Tibial artery (tissue), 4 donors: ENCODE results near the gene BTBD9.

Experiments
- DNase-seq, 2 donors: peaks; one replicate each; pipeline ENCODE4 v3.0.0-alpha.2; 2019
- H3K27ac ChIP-seq, 2 donors: fragments of 200-600 bp; sonication (generic) in 1 of 2; 1 replicate in 1 of 2; 2 replicates in 1 of 2; pipeline ENCODE4 v1.5.1; 2018 to 2019; ENCODE audit warnings: mild to moderate bottlenecking in 1 of 2
- H3K27me3 ChIP-seq, 2 donors: fragments of 200-600 bp; sonication (generic) in 1 of 2; one replicate each; pipeline versions ENCODE4 v1.5.1 to v1.6.0; 2016 to 2019
- H3K36me3 ChIP-seq, 3 donors: fragments of 200-600 bp; sonication (generic) in 2 of 3; one replicate each; pipeline ENCODE4 v1.5.1; 2016 to 2019; ENCODE audit warnings: mild to moderate bottlenecking in 2 of 3
- H3K4me1 ChIP-seq, 4 donors: fragments of 200-600 bp; sonication (generic) in 2 of 4; 1 replicate in 3 of 4; 2 replicates in 1 of 4; pipeline ENCODE4 v1.5.1; 2016 to 2019
- H3K4me3 ChIP-seq, 2 donors: fragments of 200-600 bp; sonication (generic) in 1 of 2; 1 replicate in 1 of 2; 2 replicates in 1 of 2; pipeline ENCODE4 v1.5.1; 2018 to 2019; ENCODE audit warnings: mild to moderate bottlenecking in 2 of 2
- H3K9me3 ChIP-seq, 3 donors: fragments of 200-600 bp; sonication (generic) in 1 of 3; one replicate each; pipeline ENCODE4 v1.5.1; 2016 to 2019
- CTCF ChIP-seq, 2 experiments: fragments of 200-600 bp in 1 of 2; fragments of 450-650 bp in 1 of 2; IDR thresholded peaks; one replicate each; pipeline ENCODE4 v1.5.1; 2017 to 2019; ENCODE audit warnings: antibody characterized with exemption in 2 of 2, mild to moderate bottlenecking in 1 of 2, moderate library complexity in 1 of 2
- intact Hi-C: fragments of 100-400 bp; cut with DNase I; formaldehyde crosslinking; loops from one replicate; pipeline ENCODE4 v1.15.0; 2023; ENCODE audit warnings: low total_unique reads

Gene BTBD9

GRCh38 chr6:38320843-38321242 lies 318.9 kb downstream of the BTBD9 start:
- Histone ChIP-seq H3K4me3 (no peak overlapping the region), H3K36me3 (no peaks in the 10 kb centered on the region), H3K9me3 (no peaks in the 10 kb centered on the region), H3K4me1 (no peaks in the 10 kb centered on the region), H3K27me3 (no peaks in the 10 kb centered on the region), H3K27ac (no peak overlapping the region)
- no peak for DNase-seq
- intact Hi-C loops = no loop called here
- no peak for TF ChIP-seq CTCF (IDR thresholded peaks at IDR 0.05)

- DNase-seq = no peak
- intact Hi-C loops = no loop called here
- Histone ChIP-seq H3K9me3 (no peaks in the 10 kb centered on the region), H3K36me3 (no peaks in the 10 kb centered on the region), H3K4me1 (no peaks in the 10 kb centered on the region), H3K27ac (no peak overlapping the region), H3K27me3 (no peaks in the 10 kb centered on the region), H3K4me3 (no peak overlapping the region)
- TF ChIP-seq CTCF (IDR thresholded peaks at IDR 0.05) = no peak
These were observed 319.4 kb downstream of the BTBD9 start for GRCh38 chr6:38320358-38320757.

GRCh38 chr6:38319256-38320212 lies 320.2 kb downstream of the BTBD9 start:
- no peak for TF ChIP-seq CTCF (IDR thresholded peaks at IDR 0.05)
- Histone ChIP-seq H3K27me3 (no peaks in the 10 kb centered on the region), H3K9me3 (no peaks in the 10 kb centered on the region), H3K4me3 (no peak overlapping the region), H3K27ac (no peak overlapping the region), H3K4me1 (no peaks in the 10 kb centered on the region), H3K36me3 (no peaks in the 10 kb centered on the region)
- DNase-seq = no peak
- intact Hi-C loops = no loop called here

GRCh38 chr6:38316099-38316868 lies 323.4 kb downstream of the BTBD9 start:
- Histone ChIP-seq H3K9me3 (no peaks in the 10 kb centered on the region), H3K4me1 (no peaks in the 10 kb centered on the region), H3K27me3 (no peaks in the 10 kb centered on the region), H3K27ac (no peak overlapping the region), H3K36me3 (no peaks in the 10 kb centered on the region), H3K4me3 (no peak overlapping the region)
- intact Hi-C loops = no loop called here
- DNase-seq = no peak
- TF ChIP-seq CTCF (IDR thresholded peaks at IDR 0.05) = no peak

GRCh38 chr6:38311201-38311600 lies 328.5 kb downstream of the BTBD9 start:
- TF ChIP-seq CTCF (IDR thresholded peaks at IDR 0.05) = no peak
- Histone ChIP-seq H3K36me3 (no peaks in the 10 kb centered on the region), H3K27me3 (no peaks in the 10 kb centered on the region), H3K9me3 (no peaks in the 10 kb centered on the region), H3K4me3 (no peak overlapping the region), H3K4me1 (peaks cover 0 to 8% (median 0%) of the 10 kb centered on the region in 4 donors), H3K27ac (no peak overlapping the region)
- DNase-seq = no peak
- intact Hi-C loops = no loop called here
